A172 (cell line): ENCODE results near the gene TRIM68. TPM values are rescaled to one million over a fixed set of nuclear protein-coding genes. Genes with fewer than 3 reads are reported as not detected.

ENCODE experiments used
- DNase-seq: peaks from one replicate; pipeline ENCODE4 v3.0.0-alpha.2; 2015; ENCODE audit warnings: low spot score
- total RNA-seq: library from RNA; depleted of rRNA; stranded (reverse); fragments of >200 nt; shearing (Covaris generic); gene quantifications from 2 replicates; pipeline ENCODE4 v1.2.3, GENCODE V29; 2014; rRNA removed

TRIM68 gene
- total RNA-seq, 1 experiment from 2014 or later, result 10.8 TPM

DNA sequence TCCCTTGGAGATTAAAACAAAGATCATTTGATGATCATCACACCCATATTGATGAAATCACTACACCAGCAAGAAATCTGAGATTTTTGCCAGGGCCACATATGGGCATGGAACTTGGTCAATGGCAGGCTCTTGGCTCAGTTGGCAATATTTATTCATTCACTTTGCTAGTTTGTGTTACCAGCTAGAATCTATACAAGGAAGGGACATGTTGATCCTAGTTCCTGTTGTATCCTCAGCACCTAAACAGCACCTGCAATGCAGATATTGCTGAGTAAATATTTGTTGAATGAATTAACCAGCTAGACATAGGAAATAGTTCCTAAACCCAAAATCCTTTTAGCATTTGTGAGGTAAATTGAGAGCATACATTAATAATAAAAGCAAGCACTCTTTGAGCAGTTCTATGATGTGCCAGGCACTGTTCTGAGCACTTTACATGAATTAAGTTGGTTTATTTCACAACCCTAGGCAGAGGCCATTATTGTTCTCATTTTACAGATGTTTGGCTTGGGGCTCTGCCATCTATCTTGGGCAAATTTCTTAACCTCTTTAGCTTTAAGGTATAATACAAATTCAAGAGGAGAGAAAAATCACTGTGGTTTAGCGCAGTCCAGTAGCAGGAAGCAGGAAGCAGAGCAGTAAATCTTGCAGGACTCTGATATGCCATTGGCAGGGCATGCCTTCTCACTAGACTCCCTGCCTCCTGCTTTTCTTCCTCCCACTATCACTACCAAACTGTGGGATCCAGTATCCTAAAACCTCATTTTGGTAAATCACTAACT, 1.6 kb downstream of the TRIM68 start:
- DNase-seq, result peak; percentile 15

GRCh38 chr11:4605057-4605456, 3.0 kb downstream of the TRIM68 start:
- DNase-seq, result no peak

- no peak for DNase-seq
These were observed 14.3 kb downstream of the TRIM68 start, which contains the start of gene OR52I1 for GRCh38 chr11:4593739-4594138. OR52I1 (plus strand) TSS chr11:4594039; CDS start chr11:4594039, 0 bp downstream.

DNA sequence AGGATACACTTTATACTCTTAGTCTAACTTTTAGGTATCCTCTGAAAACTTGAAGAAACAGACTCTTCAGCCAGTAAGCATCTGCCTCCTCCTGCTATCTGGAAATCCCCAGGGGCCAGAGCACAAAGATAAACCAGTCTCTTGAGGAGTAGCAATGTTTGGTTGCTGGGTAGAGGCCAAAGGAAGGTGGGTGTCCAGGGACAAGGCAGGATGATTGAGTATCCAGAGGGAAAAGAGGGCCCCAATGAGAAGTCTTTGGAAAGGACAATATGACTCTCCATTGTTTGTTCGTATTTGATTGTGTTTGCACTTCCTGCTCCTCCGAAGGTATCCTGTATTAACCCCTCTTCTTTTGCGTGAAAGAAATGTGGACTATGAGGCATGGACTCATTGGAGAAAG, 19.0 kb downstream of the TRIM68 start:
- no peak for DNase-seq

DNA sequence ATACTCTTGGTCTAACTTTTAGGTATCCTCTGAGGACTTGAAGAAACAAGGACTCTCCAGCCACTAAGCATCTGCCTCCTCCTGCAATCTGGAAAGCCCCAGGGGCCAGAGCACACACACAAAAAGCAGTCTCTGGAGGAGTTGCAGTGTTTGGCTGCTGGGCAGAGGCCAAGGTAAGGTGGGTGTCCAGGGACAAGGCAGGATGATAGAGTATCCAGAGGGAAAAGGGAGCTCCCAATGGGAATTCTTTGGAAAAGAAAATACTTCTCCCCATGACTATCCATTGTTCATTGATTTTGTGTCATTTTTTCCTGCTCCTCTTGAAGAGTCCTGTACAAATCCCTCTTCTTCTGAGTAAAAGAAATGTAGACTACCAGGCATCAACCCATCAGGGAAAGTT, 26.6 kb downstream of the TRIM68 start, which contains the start of gene OR52I2:
TSS of gene OR52I2 (plus strand) at position 301 of the 400 bp plus-strand sequence.
- DNase-seq, result no peak

GRCh38 chr11:4580124-4580523, 27.9 kb downstream of the TRIM68 start:
- no peak for DNase-seq

DNA sequence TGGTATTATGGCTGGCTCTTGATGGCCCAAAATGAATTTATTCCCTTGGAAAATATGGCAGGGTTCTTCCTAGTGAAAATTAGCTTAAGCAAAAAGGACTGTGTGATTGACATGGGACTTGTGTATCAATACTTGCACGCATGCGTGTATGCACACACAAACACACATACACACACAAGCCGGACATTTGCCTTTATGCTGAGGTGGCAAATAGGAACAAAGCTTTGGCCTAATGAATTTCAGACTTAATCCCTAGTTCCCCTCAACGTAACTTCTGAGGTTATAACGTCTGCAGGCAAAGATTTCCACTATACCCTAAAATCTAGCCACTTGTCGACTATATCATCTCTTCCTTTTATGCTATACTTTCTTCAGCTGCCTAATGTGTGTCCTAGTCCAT, 29.4 kb downstream of the TRIM68 start:
- DNase-seq, result no peak

- DNase-seq, result no peak
These were observed 30.3 kb downstream of the TRIM68 start for GRCh38 chr11:4577761-4578160.

GRCh38 chr11:4576880-4577279, 31.2 kb downstream of the TRIM68 start:
- DNase-seq, result no peak

- DNase-seq, result no peak
These were observed 39.0 kb downstream of the TRIM68 start for GRCh38 chr11:4569075-4569474.

GRCh38 chr11:4565371-4565770, 42.7 kb downstream of the TRIM68 start:
- no peak for DNase-seq

GRCh38 chr11:4560467-4560866, 47.6 kb downstream of the TRIM68 start:
- no peak for DNase-seq

DNA sequence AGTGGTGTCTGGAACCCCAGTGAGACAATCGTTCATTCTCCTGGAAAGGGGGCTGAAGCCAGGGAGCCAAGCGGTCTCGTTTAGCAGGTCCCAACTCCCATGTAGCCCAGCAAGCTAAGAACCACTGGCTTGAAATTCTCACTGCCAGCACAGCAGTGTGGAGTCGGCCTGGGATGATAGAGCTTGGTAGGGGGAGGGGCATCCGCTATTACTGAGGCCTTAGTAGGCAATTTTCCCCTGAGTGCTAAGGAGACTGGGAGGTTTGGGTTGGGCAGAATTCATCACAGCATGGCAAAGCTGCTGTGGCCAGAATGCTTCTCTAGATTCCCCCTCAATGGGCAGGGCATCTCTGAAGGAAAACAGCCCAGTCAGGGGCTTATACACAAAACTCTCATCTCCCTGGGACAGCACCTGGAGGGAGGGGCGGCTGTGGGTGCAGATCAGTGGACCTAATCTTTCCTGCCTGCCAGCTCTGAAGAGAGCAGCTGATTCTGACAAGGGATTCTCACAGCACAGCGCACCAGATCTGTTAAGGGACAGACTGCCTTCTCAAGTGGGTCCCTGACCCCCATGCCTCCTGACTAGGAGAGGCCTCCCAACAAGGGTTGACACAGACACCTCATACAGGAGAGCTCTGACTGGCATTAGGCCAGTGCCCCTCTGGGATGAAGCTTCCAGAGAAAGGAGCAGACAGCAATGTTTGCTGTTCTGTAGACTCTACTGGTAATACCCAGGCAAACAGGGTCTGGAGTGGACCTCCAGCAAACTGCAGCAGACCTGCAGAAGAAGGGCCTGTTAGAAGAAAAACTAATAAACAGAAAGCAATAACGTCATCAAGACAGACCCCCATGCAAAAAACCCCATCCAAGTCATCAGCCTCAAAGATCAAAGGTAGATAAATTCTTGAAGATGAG, 48.2 kb downstream of the TRIM68 start:
- no peak for DNase-seq

DNA sequence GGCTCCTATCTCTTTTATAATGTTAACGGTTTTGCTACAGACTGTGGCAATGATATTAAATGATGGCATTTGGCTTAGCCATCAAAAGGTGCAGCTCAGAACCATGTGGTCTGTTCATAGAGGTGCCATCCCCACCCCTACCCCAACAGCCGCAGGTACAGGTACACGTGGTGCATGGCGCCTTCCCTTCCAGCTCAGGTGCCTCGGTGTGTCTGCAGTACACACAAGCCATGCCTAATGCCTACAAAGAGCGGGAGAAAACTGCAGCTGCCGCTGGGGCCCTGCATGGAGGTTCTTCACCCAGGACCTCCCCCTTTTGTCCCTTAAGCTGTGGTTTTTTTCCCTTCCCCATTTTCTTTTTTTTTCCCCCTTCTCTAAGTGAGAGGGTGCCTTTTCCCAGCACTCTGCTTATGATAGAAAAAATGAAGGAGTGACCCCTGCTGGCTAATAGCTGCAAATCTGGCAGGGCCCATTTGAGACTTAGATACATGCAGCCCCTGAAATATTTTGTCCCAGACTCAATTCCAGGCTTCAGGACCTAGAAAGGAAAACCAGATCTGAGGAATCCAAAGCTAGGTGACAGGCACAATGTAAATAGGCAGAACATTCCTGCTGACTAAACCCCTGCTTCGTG, 56.6 kb downstream of the TRIM68 start:
- no peak for DNase-seq

Other genes with a start within 250 kb of the TRIM68 start
- not detected in 2 replicates for gene OR52B4, start 239.8 kb downstream of the TRIM68 start, total RNA-seq
- gene TRIM21, start 214.5 kb downstream of the TRIM68 start, total RNA-seq, result 24.7 and 25.2 TPM in 2 replicates
- not detected in 2 replicates for gene OR52K2, start 158.9 kb downstream of the TRIM68 start, total RNA-seq
- not detected in 2 replicates for gene OR52K1, start 125.6 kb downstream of the TRIM68 start, total RNA-seq
- not detected in 2 replicates for gene OR52M1, start 63.0 kb downstream of the TRIM68 start, total RNA-seq
- gene OR52I2, start 26.5 kb downstream of the TRIM68 start, total RNA-seq, result not detected in 2 replicates
- gene OR52I1, start 14.2 kb downstream of the TRIM68 start, total RNA-seq, result not detected in 2 replicates
- not detected in 2 replicates for gene OR51D1, start 29.2 kb upstream of the TRIM68 start, total RNA-seq
- not detected in 2 replicates for gene OR51E1, start 35.8 kb upstream of the TRIM68 start, total RNA-seq
- not detected in 2 replicates for gene OR51E2, start 89.6 kb upstream of the TRIM68 start, total RNA-seq
- gene MMP26, start 96.6 kb upstream of the TRIM68 start, total RNA-seq, result not detected in 2 replicates
- gene OR51F1, start 161.7 kb upstream of the TRIM68 start, total RNA-seq, result not detected in 2 replicates
- gene OR52R1, start 196.1 kb upstream of the TRIM68 start, total RNA-seq, result not detected in 2 replicates
- not detected in 2 replicates for gene OR51F2, start 213.1 kb upstream of the TRIM68 start, total RNA-seq
- not detected in 2 replicates for gene OR51S1, start 241.0 kb upstream of the TRIM68 start, total RNA-seq